Gastroesophageal sphincter (tissue), 4 donors: ENCODE measurements around the gene C1QTNF8. TPM values are rescaled to one million over a fixed set of nuclear protein-coding genes. Genes with fewer than 3 reads are reported as not detected.

ENCODE experiments used
- ATAC-seq: fragments of 150-250 bp; one replicate; pipeline ENCODE4 v1.9.1; 2016; ENCODE audit warnings: mild to moderate bottlenecking, moderate library complexity
- H3K27ac ChIP-seq, 4 donors: fragments of 200-600 bp; sonication (generic) in 3 of 4; 1 replicate in 3 of 4; 2 replicates in 1 of 4; pipeline ENCODE4 v1.5.1; 2016 to 2019
- H3K27me3 ChIP-seq: fragments of 200-600 bp; sonication (generic); one replicate; pipeline ENCODE4 v1.5.1; 2019
- H3K36me3 ChIP-seq, 2 donors: fragments of 200-600 bp; sonication (generic); one replicate each; pipeline ENCODE4 v1.5.1; 2019; ENCODE audit warnings: control low read depth in 1 of 2
- H3K4me1 ChIP-seq, 3 donors: fragments of 200-600 bp; sonication (generic); 1 replicate in 2 of 3; 2 replicates in 1 of 3; pipeline ENCODE4 v1.5.1; 2016 to 2019; ENCODE audit warnings: control low read depth in 2 of 3
- H3K4me3 ChIP-seq, 2 donors: fragments of 200-600 bp; sonication (generic); one replicate each; pipeline ENCODE4 v1.5.1; 2019; ENCODE audit warnings: mild to moderate bottlenecking in 1 of 2, moderate library complexity in 1 of 2
- H3K9me3 ChIP-seq, 3 donors: fragments of 200-600 bp; sonication (generic); one replicate each; pipeline ENCODE4 v1.5.1; 2017 to 2019; ENCODE audit warnings: control low read depth in 2 of 3
- EP300 ChIP-seq: sonication (generic); formaldehyde crosslinking; IDR thresholded peaks from one replicate; pipeline ENCODE4 v1.6.1; 2017; ENCODE audit warnings: antibody characterized with exemption, mild to moderate bottlenecking
- POLR2A ChIP-seq, 2 donors: fragments of 450-650 bp; IDR thresholded peaks; one replicate each; pipeline ENCODE4 v1.6.1; 2017; ENCODE audit warnings: antibody characterized with exemption in 2 of 2, mild to moderate bottlenecking in 2 of 2, moderate library complexity in 1 of 2
- POLR2AphosphoS5 ChIP-seq: sonication (generic); formaldehyde crosslinking; IDR thresholded peaks from one replicate; pipeline ENCODE4 v1.6.1; 2017; ENCODE audit warnings: antibody characterized with exemption
- WGBS, 2 donors: methylation state at CpG; one replicate each; pipeline ENCODE4 v1.1.5; 2018; ENCODE audit warnings: low coverage in 1 of 2; 5-methylcytosine and 5-hydroxymethylcytosine counted together
- total RNA-seq, 4 donors: library from RNA; depleted of rRNA; stranded (reverse); fragments of >200 nt; gene quantifications; one replicate each; pipeline ENCODE4 v1.1.0, GENCODE V29; 2016
- TF ChIP-seq, protein P1 (sequence below), 4 experiments: fragments of 200-600 bp in 2 of 4; fragments of 450-650 bp in 2 of 4; sonication (generic) in 1 of 4; IDR thresholded peaks; one replicate each; pipeline ENCODE4 v1.5.1; 2017 to 2019; ENCODE audit warnings: antibody characterized with exemption in 4 of 4, mild to moderate bottlenecking in 2 of 4, moderate library complexity in 2 of 4

C1QTNF8 gene
- total RNA-seq, 4 donors from 2014 or later: not detected

DNA sequence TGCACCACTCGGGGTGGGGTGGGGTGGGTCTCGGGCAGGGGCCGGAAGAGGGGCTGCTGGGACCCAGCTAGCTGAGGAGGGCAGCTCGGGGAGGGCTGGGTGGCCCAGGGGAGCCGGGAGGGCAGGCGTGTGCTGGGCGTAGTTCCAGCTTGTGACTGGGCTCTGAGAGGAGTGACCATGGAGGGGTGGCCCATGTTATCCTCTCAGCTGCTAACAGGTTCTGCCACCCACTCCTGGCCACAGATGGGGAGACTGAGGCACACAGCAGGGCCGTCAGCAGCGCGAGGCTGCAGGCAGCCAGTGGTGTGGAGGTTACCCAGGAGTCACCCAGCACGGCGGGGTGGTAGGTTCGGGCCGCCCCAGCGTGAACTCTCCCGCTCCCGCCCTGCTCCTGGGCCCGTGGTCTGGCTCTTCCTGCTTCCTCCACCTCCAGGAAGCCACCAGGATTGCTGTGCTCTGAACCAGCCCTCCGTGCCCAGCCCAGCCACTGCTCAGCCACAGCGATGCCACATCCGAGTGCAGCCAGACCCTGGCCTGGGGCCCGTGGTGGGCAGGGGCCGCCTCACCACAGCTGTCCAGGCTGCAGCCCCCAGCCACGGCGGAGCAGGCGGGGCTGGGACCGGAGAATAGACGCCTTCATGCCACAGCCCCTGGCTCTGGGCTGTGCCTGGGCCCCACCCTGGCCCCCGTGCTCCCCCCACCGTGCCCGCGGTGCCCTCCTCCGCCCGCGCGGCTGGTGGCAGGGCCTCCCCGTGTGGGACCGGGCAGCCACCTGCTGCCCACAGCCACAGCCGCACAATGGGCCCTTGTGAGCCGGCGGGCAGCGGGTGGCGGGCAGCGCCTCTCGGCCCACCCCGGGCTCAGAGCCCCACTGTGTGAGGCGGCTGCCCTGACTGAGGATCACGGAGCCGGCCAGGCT lies 49.8 kb downstream of the C1QTNF8 start:
- H3K4me1 ChIP-seq: peaks cover 0 to 36% (median 3%) of the 10 kb centered on the region in 3 donors
- peaks cover 96% of the 10 kb centered on the region for H3K27me3 ChIP-seq
- no peak overlapping the region for H3K4me3 ChIP-seq
- no CpG with 5 or more reads among the region's 49 CpGs for WGBS, 2 donors
- H3K9me3 ChIP-seq: peaks cover 0 to 14% (median 0%) of the 10 kb centered on the region in 3 donors
- no peak overlapping the region for H3K27ac ChIP-seq
- no peaks in the 10 kb centered on the region for H3K36me3 ChIP-seq
- no peak for TF ChIP-seq POLR2AphosphoS5
- TF ChIP-seq POLR2A (IDR thresholded peaks at IDR 0.05): no peak
- no peak for TF ChIP-seq EP300
- TF ChIP-seq, protein P1, sequence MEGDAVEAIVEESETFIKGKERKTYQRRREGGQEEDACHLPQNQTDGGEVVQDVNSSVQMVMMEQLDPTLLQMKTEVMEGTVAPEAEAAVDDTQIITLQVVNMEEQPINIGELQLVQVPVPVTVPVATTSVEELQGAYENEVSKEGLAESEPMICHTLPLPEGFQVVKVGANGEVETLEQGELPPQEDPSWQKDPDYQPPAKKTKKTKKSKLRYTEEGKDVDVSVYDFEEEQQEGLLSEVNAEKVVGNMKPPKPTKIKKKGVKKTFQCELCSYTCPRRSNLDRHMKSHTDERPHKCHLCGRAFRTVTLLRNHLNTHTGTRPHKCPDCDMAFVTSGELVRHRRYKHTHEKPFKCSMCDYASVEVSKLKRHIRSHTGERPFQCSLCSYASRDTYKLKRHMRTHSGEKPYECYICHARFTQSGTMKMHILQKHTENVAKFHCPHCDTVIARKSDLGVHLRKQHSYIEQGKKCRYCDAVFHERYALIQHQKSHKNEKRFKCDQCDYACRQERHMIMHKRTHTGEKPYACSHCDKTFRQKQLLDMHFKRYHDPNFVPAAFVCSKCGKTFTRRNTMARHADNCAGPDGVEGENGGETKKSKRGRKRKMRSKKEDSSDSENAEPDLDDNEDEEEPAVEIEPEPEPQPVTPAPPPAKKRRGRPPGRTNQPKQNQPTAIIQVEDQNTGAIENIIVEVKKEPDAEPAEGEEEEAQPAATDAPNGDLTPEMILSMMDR (IDR thresholded peaks at IDR 0.05): no peak
- no peak for ATAC-seq

DNA sequence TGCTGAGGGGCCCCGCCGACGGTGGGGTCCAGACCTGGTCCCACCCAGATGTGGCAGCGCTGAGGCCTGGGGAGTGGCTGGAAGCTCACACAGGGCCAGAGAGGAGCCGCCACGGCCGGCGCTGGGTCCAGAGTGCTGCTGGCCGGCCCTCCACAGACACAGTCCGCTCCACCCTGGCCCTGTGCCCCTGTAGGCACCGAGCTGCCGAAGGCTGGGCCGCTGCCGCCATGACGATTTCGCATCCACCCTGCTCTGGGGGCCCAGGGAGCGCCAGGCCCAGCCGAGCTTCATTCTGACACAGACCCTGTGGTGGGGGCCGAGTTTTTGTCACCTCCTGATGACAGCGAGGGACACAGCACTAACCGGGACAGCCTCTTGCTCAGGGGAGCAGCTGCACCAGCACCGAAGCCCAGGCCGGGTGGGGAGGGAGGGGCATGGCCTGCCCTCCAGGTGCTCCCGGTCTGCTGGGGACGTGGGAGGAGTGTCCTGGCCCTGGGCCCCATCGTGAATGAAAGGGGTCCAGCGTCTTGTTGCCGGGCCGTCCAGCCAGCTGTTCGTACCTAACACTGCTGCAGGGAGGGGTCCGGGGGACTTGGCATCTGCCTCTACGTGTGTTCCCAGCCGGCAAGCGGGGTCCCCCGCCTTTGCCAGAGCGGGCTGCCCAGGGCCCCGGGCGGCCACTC lies 50.6 kb downstream of the C1QTNF8 start:
- ATAC-seq: no peak
- H3K36me3 ChIP-seq: no peaks in the 10 kb centered on the region
- no peak overlapping the region for H3K4me3 ChIP-seq
- H3K27ac ChIP-seq: no peak overlapping the region
- TF ChIP-seq EP300 (no peak), POLR2A (IDR thresholded peaks at IDR 0.05) (no peak), POLR2AphosphoS5 (no peak)
- TF ChIP-seq, protein P1 (IDR thresholded peaks at IDR 0.05): no peak
- peaks cover 0 to 36% (median 3%) of the 10 kb centered on the region in 3 donors for H3K4me1 ChIP-seq
- H3K27me3 ChIP-seq: peaks cover 97% of the 10 kb centered on the region
- H3K9me3 ChIP-seq: peaks cover 0 to 14% (median 0%) of the 10 kb centered on the region in 3 donors
- WGBS, 2 donors: no CpG with 5 or more reads among the region's 38 CpGs

DNA sequence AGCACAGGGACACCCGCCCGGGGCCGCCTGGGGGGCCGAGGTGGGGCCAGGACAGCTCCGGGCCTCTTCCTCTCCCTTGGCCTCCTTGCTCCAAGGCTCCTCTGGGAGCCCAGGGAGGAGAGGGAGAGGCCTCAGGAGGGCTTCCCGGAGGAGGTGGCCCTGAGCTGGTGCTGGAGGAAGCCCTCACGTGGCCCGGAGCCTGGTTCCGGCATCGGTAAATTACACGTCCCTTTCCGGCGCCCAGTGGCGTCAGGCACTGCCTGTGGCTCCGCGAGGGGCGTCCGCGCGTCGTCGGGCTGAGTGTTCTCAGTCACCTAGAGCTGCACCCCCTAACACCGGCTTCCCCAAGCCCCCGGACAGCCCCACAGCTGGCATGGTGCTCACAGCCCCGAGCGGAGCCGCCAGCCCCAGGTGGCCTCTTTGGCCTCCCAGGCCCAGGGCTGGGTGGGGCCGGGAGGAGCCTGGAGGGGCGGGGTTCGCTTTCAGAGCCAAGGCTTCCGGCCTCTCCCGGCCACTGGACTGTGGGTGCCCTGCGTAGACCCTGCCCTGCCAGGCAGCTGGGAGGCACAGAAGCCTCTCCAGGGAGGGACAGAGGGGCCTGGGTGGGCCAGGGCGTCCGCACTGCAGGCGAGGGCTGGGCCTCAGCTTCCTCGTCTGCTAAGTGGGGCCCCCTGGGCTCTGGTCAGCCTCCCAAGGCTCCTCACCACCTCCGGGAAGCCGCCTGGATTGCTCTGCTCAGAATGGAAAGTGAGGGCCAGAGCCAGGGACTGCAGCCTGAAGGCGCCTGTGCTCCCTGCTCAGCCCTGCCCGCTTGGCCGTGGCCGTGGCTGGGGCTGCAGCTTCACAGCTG lies 51.4 kb downstream of the C1QTNF8 start:
- Histone ChIP-seq H3K4me3 (no peak overlapping the region), H3K27me3 (peaks cover 97% of the 10 kb centered on the region), H3K27ac (no peak overlapping the region), H3K4me1 (peaks cover 0 to 36% (median 3%) of the 10 kb centered on the region in 3 donors), H3K36me3 (no peaks in the 10 kb centered on the region), H3K9me3 (peaks cover 0 to 14% (median 0%) of the 10 kb centered on the region in 3 donors)
- ATAC-seq: no peak
- no peak for TF ChIP-seq EP300
- no peak for TF ChIP-seq POLR2A (IDR thresholded peaks at IDR 0.05)
- TF ChIP-seq, protein P1 (IDR thresholded peaks at IDR 0.05): no peak
- no peak for TF ChIP-seq POLR2AphosphoS5
- 60% methylated on average over 6 of the region's 43 CpGs; no CpG with 5 or more reads in 1 of the 2 donors for WGBS, 2 donors

DNA sequence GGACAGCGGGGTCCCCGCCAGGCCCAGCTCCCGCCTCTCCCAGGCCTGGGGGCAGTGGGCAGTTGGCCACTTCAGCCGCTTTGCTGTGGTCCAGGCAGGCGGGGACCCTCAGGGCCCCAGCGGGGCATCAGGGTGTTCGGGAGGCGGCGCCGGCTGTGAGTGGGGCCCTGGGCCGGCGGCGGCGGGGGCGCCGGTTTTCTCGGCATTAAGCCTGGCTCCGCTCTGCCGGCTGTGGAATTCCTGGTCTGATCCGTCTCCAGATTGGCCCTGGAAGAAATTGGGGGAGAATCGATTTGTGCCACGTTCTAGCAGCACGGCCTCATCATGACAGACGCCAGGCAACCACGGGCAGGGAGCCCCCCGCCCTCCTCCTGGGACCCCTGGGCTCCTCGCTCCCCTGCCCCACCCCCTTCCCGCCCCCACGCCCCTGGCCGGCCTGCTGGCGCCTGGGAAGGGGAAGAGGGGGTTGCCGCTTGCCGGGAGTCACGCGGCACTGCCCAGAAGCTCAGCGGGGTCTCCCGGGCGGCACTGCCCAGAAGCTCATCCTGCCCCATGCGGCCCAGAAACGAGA lies 52.1 kb downstream of the C1QTNF8 start:
- peaks cover 0 to 14% (median 0%) of the 10 kb centered on the region in 3 donors for H3K9me3 ChIP-seq
- TF ChIP-seq, protein P1 (IDR thresholded peaks at IDR 0.05): no peak
- no peak for TF ChIP-seq POLR2AphosphoS5
- TF ChIP-seq EP300: no peak
- no peak for TF ChIP-seq POLR2A (IDR thresholded peaks at IDR 0.05)
- no peak for ATAC-seq
- whole genome bisulfite sequencing, 2 donors: no CpG with 5 or more reads among the region's 40 CpGs
- H3K27me3 ChIP-seq: peaks cover 97% of the 10 kb centered on the region
- peaks cover 0 to 36% (median 3%) of the 10 kb centered on the region in 3 donors for H3K4me1 ChIP-seq
- H3K36me3 ChIP-seq: no peaks in the 10 kb centered on the region
- H3K4me3 ChIP-seq: no peak overlapping the region
- no peak overlapping the region for H3K27ac ChIP-seq
